HuH-7 (cell line): ENCODE data around the gene HPCAL1.
"Not testable (repeated sequence)": the region's sequence is repeated elsewhere in the genome, so short reads cannot be mapped to it uniquely, and the experiment has no call there.

Source experiments
- DNase-seq: peaks from one replicate; pipeline ENCODE4 v3.0.0; 2011; ENCODE audit warnings: low spot score

Gene HPCAL1

DNA sequence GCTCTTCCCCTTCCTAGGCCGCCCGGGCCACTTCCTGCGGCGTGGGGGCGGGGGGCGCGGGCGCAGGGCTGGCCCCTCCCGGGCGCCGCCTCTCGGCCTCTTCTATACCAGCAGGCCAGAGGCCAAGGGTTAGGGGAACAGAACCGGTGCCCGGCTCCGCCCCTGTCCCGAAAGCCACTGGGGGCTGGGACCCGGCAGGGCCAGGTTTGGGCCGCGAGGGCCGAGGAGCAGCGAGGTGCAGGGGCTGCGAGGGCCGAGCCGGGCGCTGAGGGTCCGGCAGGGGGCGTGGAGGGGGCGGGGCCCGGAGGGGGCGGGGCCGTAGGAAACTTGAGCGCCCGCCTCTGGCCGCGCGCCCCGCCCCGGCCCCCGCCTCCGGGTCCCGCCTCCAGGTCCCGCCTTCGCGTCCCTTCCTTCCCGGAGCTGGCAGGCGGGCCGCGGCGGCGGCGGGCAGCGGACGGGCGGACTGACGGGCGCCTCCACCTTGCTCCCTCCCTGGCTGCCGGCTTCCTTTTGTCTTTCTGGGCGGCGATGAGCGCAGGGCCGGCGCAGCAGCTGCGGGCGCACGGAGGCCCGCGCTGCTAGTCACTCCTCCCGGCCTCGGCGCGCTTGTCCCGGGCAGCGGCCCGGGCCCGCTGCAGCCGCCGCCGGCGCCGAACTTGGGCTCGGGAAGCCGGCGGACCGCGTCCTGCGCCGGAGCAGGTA is at the start of gene HPCAL1:
Gene HPCAL1 (plus strand): TSS at position 426 of the 702 bp plus-strand sequence. CDS start 116,854 bp downstream, outside the sequence.
- peak; percentile 94 for DNase-seq

DNA sequence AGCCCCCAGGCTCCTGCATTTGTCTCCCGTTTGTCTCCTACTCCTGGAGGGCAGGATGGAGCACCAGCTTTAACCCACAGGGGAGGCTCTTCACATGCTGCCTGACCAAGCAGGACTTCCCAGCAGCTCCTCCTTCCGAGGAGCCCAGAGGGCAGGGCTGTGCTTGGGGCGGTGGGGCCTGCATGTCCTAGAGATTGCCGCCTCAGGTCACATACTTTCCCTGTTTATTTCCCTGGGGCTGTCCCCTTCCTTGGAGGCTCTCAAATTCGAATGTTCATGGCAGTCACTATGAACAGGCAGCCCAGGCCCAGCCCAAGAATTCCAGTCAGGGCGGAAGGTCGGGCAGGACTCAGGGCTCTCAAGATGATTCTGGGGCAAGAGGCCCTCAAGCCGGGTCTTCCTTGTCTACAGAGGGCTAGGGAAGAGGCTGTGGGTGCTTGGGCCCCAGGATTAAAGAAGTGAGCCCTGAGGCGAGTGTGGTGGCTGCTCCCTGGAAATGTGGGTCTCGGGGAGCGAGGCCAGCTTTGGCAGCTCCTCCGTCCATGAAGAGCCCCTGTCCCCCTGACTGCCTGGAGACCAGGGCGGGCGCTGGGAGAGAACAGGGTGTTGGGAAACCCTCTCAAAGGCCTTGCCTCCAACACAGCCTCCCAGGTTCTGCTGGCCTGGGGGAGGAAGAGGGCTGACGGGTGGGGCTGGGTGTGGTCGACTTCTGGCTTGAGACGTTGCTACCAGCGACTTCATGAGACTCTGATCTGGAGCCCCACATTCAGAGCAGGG is 48.9 kb upstream of the HPCAL1 start:
- DNase-seq: no peak

DNA sequence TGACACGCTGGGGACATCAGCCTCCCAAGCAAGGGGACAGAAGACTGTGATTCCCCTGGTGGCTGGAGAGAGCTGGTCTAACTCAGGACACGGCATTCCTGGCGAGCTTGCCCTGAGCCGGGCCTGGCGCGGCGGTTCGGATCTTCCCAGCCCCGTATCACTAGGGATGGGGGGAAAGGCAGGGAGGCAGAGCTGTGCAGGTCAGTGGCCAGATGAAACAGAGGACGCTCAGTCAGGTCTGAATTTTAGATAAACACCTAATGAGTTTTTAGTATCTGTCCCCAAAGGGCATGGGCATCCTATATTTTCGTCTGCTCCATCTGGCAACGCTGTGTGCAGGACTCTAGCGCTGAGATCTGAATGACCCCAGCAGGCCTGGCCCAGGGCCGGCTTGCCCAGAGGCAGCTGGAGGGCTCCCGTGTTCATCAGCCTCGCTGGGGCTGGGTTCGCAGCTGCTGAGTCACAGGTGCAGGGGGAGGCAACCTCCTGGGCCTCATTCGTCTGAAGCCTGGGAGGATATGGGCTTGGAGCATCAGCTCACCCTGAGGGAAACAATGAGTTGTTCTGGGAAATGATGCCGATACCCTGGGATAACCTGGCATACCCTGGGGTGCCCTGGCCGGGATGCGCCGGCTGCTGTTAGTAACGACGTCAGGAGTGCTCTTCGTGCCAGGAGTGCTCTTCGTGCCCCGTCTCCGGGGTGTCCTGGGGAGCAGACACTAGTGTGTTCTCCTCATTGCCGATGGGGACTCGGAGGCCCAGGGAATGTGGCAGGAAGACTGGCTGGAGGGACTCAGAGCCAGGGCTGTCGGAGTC is 48.1 kb upstream of the HPCAL1 start:
- DNase-seq: no peak

DNA sequence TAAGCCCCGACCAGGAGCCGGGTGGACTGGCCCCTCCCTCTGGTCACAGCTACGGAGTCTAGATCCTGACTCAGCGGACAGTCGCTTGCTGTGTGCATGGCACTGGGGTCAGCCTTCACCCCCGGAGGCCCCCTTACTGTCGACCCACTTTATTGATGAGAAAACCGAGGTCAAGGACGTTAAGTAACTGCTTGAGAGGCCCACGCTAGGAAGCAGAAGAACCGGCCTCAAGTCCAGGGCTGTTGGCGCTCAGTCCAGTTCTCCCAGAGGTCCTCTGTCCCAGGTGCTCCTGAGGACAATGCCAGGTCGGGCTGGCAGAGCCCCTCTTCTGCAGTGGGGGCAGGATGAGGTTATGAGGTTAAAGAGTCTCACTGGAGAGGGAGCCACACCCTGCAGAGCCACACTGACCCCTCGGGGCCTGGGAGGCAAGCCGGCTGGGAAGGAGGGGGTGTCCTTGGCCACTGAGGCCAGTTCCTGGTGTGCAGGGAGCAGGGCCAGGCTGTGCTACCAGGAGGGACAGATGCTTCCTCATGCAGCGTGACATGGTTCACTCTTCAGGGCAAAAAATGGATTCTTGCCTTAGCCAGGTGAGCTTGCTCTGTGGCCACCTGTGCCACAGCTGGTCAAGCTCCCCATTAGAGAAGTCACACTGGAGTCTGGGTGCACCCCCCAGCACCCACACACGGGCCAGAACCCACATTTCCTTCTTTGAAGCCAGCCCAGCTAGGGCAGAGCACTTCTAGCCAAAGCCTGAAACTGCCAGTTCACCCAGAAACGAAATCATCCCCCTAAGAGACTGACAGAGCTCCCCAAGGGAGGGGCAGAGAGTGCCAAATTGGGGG is 47.3 kb upstream of the HPCAL1 start:
- DNase-seq: no peak

DNA sequence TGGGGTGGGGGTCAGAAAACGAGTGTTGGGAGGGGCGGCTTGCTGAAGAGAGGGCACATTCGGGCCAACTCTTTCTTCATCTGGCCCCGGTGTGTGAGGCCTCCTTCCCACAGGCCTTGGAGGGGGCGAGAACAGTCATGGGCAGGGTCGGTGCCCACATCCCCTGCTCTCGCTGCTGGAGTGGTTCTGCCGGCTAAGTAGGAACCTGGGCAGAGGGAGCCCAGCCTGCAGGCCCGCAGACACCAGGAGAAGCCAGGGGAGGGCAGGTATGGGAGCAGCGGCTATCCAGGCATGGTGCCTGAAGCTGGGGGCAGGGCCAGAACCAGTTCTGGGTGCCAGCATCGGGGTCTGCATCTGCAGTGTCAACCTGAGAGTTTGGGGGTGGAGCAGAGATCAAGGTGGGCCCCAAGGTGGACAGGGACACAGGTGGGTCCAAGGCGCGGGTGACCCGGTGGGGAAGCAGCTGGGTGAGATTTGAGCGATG is 46.6 kb upstream of the HPCAL1 start:
- no peak for DNase-seq

DNA sequence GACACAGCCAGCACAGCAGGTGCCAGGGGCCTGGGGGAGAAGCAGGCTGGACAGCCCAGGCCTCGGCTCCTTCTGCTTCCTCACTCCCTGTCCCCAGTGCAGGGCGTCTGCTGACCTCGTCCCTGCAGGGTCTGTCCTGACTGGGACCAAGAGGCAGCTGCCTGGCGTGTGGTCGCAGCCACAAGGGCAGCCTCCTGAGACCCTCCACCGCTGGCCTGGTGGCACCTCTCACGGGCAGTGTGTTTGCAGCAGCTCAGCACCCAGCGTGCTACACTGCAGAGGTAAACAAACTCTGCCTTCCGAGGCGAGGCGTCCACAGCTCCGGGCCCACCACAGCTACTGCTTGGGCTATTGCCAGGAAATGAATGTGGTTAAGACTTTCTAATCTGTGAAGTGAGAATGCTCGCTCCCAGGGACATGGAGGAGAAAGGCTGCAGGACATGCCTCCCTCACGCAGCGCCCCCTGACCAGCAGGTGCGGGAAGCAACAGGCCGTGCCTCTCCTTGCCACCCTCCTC is 46.1 kb upstream of the HPCAL1 start:
- no peak for DNase-seq

DNA sequence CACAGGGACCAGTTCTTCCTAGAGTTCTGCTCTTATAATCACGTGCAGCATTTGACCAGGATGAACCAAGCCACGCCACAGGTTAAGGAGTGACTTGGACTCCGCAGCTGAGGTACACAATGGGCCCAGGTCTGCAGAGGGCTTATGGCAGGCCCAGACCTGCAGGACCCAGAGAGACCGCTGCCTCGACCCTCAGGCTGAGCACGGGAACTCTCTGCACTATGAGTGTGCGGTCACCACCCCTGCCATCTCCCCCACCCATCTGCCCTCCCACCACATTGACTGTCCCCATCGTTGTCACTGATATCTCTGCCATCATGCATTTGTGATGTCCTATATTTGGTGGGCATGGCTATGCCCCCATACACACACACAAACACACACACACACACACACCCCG is 45.7 kb upstream of the HPCAL1 start:
- no peak for DNase-seq

DNA sequence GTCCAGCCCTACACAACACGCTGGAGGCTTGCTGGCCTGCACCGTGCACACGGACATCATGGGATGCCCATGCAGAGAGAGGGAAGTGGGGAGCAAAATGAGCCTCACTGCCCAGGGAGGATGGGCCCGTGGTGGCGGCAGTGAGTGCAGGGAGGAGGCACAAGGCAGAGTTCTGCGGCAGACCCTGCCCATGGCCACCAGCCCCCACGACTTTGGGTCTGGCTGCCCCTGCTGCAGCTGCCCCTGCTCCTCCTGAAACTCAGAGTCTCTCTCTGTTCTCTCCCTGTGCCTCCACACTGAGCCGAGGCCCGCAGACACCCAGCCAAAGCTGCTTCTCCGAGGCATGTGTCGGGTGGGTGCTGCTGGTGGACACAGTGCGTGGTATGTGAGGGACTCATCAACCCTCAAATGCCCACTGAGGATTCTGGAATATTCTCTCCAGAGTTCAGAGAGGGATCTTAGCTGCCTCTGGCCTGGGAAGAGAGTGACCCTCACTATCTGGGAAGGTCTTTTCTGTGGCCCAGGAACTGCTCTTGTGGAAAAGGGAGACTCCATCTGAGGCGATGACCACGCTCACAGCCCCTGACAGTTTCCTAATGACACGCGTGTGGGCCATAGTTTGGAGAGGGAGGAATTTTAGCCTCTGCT is 45.1 kb upstream of the HPCAL1 start:
- DNase-seq: no peak

DNA sequence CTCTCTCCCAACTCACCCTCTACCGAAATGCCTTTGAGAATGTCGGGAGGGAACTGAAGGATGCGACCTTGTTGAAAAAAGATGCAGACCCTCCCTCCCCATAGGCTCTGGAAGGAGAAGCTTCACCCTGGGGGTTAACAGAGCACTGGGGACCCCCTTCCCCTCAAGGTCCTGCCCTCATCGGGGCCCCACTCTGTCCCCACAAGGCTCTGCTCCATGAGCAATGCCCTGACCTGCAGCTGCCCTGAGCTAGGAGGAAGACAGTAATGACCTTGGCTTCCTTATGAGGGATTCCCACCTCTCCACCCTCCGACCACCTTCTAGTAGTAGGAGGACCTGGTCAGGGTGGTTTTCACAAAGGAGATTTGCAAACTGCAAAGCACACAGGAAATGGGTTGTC is 44.4 kb upstream of the HPCAL1 start:
- DNase-seq: no peak

DNA sequence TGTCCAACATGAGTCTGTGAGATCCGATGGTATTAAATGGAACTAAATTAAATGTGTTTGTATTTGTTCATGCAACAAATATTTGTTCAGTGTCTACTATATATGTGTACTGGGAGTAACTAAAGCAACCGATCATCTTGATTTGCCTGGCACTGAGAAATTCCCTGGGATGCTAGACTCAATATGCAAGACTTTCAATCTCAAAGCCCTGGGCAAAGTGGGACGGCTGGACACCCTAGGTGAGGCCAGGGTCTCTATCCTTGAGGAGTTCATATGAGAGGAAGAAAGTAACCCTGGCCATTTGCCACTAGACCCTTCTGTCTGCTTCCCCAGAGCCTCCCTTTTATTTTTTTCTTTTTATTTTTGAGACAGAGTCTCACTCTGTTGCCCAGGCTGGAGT is 44.0 kb upstream of the HPCAL1 start:
- DNase-seq: no peak

DNA sequence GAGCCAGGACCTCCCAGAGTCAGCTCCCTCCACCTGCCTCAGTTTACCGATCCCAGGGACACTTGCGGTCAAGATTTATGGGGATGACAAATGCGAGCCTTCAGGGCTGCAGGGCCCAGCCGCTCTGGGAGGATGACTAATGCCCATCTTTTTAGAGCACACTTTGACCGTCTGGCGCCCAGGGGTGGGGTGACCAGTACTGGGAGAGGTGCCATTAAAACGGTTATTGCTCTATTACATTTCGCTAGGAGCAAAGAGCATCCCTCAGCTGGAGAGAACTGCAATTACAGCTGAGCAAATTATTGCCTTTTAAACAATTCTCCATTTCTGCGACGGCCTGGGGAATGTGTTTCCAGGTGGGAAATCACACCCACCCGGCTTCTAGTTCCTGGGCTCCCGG is 42.6 kb upstream of the HPCAL1 start:
- no peak for DNase-seq

DNA sequence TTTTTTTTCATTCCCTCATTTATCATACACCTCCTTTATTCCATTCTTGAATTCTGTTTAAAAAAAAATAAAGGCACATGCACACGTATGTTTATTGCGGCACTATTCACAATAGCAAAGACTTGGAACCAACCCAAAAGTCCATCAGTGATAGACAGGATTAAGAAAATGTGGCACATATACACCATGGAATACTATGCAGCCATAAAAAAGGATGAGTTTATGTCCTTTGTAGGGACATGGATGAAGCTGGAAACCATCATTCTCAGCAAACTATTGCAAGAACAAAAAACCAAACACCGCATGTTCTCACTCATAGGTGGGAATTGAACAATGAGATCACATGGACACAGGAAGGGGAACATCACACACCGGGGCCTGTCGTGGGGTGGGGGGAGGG is 39.2 kb upstream of the HPCAL1 start:
- not testable (repeated sequence) for DNase-seq

DNA sequence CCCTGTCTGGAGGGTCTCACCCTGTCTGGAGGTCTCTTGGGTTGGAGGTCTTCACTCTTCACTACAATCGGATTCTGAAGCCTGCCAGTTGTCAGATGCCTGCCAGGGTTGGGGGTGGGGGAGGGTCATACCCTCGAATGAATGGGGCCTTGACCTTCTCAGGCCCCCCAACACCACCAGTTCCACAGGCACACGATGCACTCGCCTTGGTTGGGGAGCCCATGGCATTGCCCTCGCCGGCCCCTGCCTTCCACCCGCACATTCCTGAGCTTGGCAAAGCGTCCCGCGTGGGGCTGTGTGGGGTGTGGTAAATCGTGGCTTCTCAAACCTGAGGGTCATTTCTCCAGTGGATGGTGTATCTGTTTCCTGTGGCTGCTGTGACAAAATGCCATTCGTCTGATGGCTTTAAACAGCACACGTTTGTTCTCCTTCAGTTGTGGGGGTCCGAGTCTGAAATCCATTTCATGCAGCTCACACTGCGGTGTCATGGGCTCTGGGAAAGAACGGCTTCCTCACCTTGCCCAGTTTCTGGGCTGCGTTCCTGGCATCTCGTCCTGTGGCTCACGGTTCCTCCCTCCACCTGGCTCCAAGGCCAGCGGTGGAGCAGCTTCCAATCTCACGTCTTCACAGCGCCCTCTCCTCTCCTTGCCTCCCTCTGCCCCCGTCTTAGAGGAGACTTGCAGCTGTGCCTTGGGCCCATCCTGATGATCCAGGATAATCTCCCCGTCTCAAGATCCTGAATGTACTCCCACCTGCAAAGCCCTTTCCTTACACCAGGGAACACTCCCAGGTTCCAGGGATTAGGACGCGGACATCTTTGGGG is 38.0 kb upstream of the HPCAL1 start:
- no peak for DNase-seq

DNA sequence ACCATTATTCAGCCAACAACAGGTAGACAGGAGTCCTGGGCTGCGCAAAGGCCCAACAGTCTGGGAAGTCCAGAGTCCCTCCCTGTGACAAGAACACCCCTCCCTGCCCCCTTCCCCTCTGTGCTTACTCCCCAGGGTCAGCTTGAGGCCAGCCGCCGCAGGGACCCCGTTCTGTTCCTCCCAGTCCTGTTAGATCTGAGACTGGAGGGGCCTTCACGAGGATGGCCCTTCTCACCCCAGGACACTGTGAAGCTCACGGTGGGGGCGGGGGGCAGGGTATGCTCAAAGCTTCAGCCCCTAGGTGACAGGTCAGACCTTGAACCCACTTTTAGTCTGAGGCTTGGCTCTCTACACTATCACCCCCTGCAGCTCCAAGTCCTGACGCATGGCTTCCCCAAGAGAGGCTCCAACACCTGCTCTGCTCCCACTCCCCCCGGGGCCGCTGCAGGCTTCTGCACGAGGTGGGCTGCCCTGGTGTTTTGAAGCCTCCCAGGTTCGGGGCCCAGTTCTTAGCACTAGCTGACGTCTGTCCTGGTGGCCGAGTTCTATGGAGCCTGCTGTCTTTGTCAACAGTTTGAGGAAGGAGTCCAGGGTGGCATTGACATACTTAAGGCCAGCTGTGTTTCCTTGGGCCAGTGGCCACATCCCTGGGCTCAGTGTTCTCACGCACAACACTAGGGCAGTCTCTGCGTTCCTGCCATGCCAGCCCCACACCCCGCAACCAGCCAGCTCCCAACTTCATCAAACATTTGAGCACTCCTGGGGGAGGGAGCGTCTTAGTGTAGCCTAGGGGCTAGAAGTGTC is 37.2 kb upstream of the HPCAL1 start:
- no peak for DNase-seq

DNA sequence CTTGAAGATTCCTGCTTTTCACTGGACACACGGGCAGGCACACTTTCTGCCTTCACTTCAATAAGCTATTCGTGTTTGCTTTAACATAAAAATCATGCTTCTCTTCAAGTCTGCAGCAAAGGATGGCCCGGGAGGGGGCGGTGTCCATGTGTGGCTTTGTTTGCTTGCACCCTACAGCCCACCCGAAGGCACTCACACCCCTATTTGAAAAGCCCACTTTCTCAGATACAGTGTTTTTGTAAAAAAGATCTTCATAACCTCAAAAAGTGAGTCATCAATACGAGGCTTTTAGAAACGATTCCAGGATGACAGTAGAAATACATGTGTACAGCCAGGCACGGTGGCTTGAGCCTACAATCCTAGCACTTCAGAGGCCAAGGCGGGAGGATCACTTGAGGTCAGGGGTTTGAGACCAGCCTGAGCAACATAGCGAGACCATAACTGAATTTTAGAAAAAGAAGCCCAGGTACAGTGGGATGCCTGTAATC is 36.5 kb upstream of the HPCAL1 start:
- DNase-seq: no peak

DNA sequence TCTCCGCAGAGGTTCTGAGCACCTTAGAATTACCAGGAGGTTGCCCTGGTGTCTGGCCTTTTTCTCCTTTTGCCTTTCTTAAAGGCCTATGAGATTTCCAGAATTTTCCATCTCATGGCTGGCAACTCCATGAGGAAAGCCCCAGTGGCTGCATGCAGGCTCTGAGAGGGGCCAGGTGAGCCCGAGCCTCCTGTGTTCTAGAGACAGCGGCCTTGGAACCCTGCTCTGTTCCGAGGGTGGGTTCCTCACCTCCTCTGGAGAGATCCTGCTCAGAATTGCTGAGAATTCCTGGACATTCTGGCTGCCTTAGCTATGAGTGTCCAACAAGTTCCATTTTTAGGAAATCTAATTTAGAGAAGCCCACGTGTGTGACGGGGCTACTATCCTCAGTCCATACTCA is 35.7 kb upstream of the HPCAL1 start:
- no peak for DNase-seq

DNA sequence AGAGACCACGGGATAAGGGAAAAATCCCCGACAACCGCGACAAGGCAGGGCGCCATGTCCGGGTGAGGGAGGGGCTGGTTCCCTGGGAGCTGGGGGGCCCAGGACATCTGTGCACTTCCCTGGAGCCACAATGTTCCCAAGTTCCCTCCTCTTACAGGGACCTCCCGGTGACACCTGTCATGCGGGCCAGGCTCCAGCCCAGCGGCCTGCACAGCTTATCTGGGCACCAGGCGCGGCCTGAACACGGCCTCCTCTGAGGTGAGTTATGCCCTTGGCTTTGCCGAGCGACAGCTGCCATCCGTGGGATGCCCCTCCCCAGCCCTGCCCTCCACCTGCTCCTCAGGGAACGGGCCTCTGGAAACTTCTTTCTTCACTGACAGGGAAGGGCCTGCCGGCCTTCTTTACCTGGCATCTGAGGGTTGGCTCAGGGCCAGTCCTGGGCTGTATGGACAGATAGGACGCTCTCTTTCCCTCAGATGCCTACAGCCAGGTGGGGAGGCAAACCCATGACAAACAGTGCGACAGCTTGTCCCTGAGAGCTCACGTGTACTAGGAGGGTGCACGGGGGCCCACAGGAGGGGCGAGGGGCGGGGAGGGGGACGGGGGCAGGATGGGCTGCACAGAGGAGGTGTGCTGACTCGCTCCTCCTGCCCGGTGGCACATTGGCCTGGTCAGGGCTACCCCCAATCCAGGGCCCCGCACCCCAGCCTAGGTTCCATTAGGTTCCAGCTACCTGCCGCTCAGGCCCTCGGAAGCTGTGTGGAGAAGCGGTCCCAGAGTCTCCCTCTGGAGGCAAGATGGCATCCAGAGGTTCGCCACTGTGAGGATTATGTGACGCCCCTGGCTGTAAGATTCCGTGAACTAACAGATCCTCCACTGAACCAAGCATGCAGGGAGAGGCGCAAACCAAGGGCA is 34.9 kb upstream of the HPCAL1 start:
- DNase-seq: no peak

DNA sequence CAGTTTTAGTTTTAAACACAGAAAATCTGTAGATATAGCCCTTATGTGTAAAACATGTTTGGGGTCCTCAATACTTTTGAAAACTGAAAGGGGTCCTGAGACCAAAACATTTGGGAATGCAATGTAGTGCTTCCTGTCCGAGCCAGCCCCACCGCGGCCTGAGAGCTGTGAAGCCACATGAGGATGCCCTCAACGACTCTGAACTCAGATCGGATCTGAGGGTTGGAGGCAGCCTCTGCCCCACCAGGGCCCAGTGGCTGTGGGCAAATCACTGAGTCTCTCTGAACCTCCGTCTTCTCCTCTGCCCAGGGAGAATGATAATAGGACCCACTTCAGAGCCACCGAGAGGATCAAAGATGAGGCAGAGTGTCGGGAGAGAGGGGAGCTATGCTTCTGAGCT is 33.4 kb upstream of the HPCAL1 start:
- no peak for DNase-seq
